Activated CD8-positive, alpha-beta T cell treated with anti-CD3 and anti-CD28 coated beads, Interleukin-2, amount 10 ng/mL, durations not matched to agents 7 days and 5 days (primary cell): Measurements from ENCODE around the gene RAB29. TPM values are rescaled to one million over a fixed set of nuclear protein-coding genes. Genes with fewer than 3 reads are reported as not detected.
"Not testable (repeated sequence)": the region's sequence is repeated elsewhere in the genome, so short reads cannot be mapped to it uniquely, and the experiment has no call there.

Source experiments
- ATAC-seq: fragments of 150-1000 bp; cut with Tn5 transposase; one replicate; pipeline ENCODE4 v1.10.0; 2021; ENCODE audit warnings: moderate library complexity
- CTCF ChIA-PET: fragments of 350-600 bp; sonication (Branson Sonifier 250); formaldehyde crosslinking; loops from one replicate; lab custom pipeline; 2021; ENCODE audit warnings: antibody characterized with exemption; lab: Charles Lee
- POLR2A ChIA-PET: fragments of 350-600 bp; sonication (Branson Sonifier 250); formaldehyde crosslinking; loops from one replicate; lab custom pipeline; 2021; ENCODE audit warnings: antibody characterized with exemption; lab: Charles Lee
- DNase-seq: peaks from one replicate; pipeline ENCODE4 v3.0.0-alpha.2; 2020
- H3K27ac Mint-ChIP-seq: one replicate; pipeline ENCODE4 v1.8.0; 2021; ENCODE audit warnings: mild to moderate bottlenecking, mixed read lengths
- H3K27me3 Mint-ChIP-seq: one replicate; pipeline ENCODE4 v1.8.0; 2021; ENCODE audit warnings: low read depth, mixed read lengths
- H3K36me3 Mint-ChIP-seq: one replicate; pipeline ENCODE4 v1.8.0; 2021; ENCODE audit warnings: low read depth, mixed read lengths
- H3K4me1 Mint-ChIP-seq: one replicate; pipeline ENCODE4 v1.8.0; 2021; ENCODE audit warnings: low read depth, mixed read lengths
- H3K4me3 Mint-ChIP-seq: one replicate; pipeline ENCODE4 v1.8.0; 2021; ENCODE audit warnings: mild to moderate bottlenecking, mixed read lengths
- H3K9me3 Mint-ChIP-seq: one replicate; pipeline ENCODE4 v1.8.0; 2022; ENCODE audit warnings: mixed read lengths; ENCODE audit not compliant: insufficient read depth
- total RNA-seq, 2 experiments: library from RNA; stranded (reverse); gene quantifications; one replicate each; pipeline ENCODE4 v1.2.3, GENCODE V29; 2021

RAB29 gene, protein sequence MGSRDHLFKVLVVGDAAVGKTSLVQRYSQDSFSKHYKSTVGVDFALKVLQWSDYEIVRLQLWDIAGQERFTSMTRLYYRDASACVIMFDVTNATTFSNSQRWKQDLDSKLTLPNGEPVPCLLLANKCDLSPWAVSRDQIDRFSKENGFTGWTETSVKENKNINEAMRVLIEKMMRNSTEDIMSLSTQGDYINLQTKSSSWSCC
- total RNA-seq = 10 to 100 TPM; 42.5 to 42.7 TPM

DNA sequence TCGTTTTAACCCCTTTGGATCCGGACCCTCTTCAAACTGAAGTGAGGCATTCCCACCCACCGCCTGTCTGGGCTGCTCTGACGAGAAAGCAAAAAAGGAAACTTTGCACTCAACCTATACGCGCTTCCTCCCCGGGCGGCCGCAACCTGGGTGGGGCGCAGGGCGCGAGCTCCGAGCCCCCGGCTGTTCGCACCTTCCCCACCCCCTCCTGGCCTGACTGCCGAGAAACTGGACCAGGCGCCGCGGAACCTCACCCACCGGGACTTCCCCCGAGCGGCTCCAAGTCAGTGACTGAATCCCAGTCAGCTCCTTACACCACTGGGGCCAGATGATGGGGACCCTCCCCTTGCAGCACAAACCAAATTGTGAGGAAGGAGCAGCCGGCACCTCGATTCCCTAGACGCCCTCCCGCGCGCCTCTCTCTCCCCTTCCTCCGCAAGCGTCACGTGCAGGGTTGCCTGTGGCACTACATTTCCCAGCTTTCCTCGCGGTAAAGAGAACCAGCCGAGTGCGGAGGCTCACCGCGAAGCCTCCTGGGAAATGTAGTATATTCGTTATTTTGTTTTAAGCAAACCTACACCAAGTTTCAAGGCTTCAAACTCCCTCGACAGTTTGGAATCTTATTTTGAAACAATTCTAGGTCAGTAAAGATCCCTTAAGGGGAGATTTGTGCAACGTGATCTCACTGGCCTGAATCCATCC, at the start of gene RAB29:
Gene RAB29 (minus strand): TSS at position 468 of the 702 bp plus-strand sequence. CDS start 526 bp downstream, outside the sequence.
- H3K4me3 Mint-ChIP-seq = peak within 1 kb of the TSS; percentile 97
- H3K27me3 Mint-ChIP-seq = no peaks in the 10 kb centered on the region
- ChIA-PET CTCF (interaction anchor here (1.0 to 7.0 kb wide), 10 partner anchors 9 to 290 kb away, joined by 3 to 49 read pairs (median 6); partner anchors contain the start of gene NUCKS1), POLR2A (interaction anchor here (0.6 to 2.6 kb wide), 9 partner anchors 13 to 1367 kb away, joined by 3 to 26 read pairs (median 3); partner anchors contain the start of gene NUCKS1)
- no peaks in the 10 kb centered on the region for H3K9me3 Mint-ChIP-seq
- ATAC-seq (peak; percentile 88), DNase-seq (peak; percentile 92)
- peaks cover 56% of the 10 kb centered on the region for H3K4me1 Mint-ChIP-seq
- peaks cover 36% of the 10 kb centered on the region for H3K36me3 Mint-ChIP-seq
- H3K27ac Mint-ChIP-seq = peak within 1 kb of the TSS; percentile 92

DNA sequence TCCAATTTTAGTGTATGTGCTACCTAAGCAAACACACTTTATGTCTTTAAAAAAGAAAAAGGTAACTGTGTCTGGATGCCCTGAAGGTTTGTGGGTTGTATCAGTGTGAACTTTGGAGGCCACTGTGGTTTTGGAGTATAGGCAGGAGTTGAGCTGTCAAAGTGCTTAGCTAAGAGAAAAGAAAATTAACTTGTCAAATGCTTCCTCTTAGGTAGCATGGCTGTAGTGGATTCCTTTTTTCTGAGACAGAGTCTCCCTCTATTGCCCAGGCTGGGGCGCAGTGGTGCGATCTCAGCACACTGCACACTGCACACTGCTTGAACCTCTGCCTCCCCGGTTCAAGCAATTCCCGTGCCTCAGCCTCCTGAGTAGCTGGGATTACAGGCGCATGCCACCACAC, 48.9 kb upstream of the RAB29 start:
- no peak overlapping the region for H3K4me3 Mint-ChIP-seq
- ChIA-PET POLR2A (no interaction called here), CTCF (interaction anchor here (1.1 to 1.2 kb wide), 3 partner anchors 9 to 153 kb away, joined by 3 to 5 read pairs (median 4); no protein-coding TSS in a partner anchor)
- H3K4me1 Mint-ChIP-seq = peaks cover 9% of the 10 kb centered on the region
- H3K36me3 Mint-ChIP-seq = peaks cover 4% of the 10 kb centered on the region
- ATAC-seq = no peak
- no peak for DNase-seq
- peaks cover 3% of the 10 kb centered on the region for H3K9me3 Mint-ChIP-seq
- H3K27ac Mint-ChIP-seq = no peak overlapping the region
- peaks cover 12% of the 10 kb centered on the region for H3K27me3 Mint-ChIP-seq

DNA sequence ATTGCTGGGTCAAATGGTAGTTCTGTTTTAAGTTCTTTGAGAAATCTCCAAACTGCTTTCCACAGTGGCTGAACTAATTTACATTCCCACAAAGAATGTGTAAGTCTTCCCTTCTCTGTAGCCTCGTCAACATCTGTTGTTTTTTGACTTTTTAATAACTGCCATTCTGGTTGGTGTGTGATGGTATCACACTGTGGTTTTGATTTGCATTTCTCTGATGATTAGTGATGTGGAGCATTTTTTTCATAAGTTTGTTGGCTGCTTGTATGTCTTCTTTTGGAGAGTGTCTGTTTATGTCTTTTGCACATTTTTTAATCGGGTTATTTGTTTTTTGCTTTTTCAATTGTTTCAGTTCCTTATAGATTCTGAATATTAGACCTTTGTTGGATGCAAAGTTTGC, 48.0 kb upstream of the RAB29 start:
- CTCF ChIA-PET = interaction anchor here (1.2 kb wide), 1 partner anchor 154 kb away, joined by 3 read pairs; no protein-coding TSS in a partner anchor
- POLR2A ChIA-PET, DNase-seq, H3K4me3 Mint-ChIP-seq, H3K4me1 Mint-ChIP-seq, ATAC-seq, H3K27ac Mint-ChIP-seq, H3K9me3 Mint-ChIP-seq, H3K36me3 Mint-ChIP-seq: not testable (repeated sequence)
- peaks cover 14% of the 10 kb centered on the region for H3K27me3 Mint-ChIP-seq

GRCh38 chr1:205822397-205822796, 47.1 kb upstream of the RAB29 start:
- peaks cover 3% of the 10 kb centered on the region for H3K9me3 Mint-ChIP-seq
- ATAC-seq = no peak
- H3K27me3 Mint-ChIP-seq = peaks cover 14% of the 10 kb centered on the region
- ChIA-PET CTCF (no interaction called here), POLR2A (no interaction called here)
- H3K4me1 Mint-ChIP-seq = peaks cover 9% of the 10 kb centered on the region
- peaks cover 4% of the 10 kb centered on the region for H3K36me3 Mint-ChIP-seq
- no peak overlapping the region for H3K4me3 Mint-ChIP-seq
- no peak overlapping the region for H3K27ac Mint-ChIP-seq
- DNase-seq = no peak

- H3K36me3 Mint-ChIP-seq = no peaks in the 10 kb centered on the region
- H3K4me1 Mint-ChIP-seq = peaks cover 8% of the 10 kb centered on the region
- no peak overlapping the region for H3K27ac Mint-ChIP-seq
- CTCF ChIA-PET = no interaction called here
- no peaks in the 10 kb centered on the region for H3K9me3 Mint-ChIP-seq
- ATAC-seq (no peak), DNase-seq (no peak)
- POLR2A ChIA-PET = no interaction called here
- H3K4me3 Mint-ChIP-seq = no peak overlapping the region
- H3K27me3 Mint-ChIP-seq = peaks cover 17% of the 10 kb centered on the region
Measured at GRCh38 chr1:205817988-205818387, 42.7 kb upstream of the RAB29 start.

DNA sequence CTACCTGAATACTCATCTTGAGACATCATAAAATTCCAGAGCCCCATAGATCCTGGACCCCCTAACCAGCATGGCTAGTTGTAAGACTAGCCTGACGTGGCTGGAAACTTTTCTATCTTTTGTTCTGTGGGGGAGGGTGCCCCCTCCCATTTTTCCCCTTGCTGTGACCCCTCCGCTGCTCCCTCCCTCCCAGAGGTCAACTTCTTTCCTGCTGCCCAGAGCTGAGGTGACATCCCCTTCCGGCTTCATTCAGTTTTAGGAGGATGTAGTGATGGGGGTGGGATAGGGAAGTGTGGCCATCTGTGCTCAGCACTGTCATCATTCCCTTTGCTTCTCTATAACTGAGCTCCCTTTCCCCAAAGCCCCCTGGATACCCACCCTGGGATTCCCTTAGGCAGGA, 42.1 kb upstream of the RAB29 start:
- H3K27me3 Mint-ChIP-seq = peaks cover 17% of the 10 kb centered on the region
- no peaks in the 10 kb centered on the region for H3K36me3 Mint-ChIP-seq
- H3K27ac Mint-ChIP-seq = no peak overlapping the region
- peaks cover 9% of the 10 kb centered on the region for H3K4me1 Mint-ChIP-seq
- ATAC-seq (no peak), DNase-seq (no peak)
- CTCF ChIA-PET = interaction anchor here (0.8 to 1.3 kb wide), 3 partner anchors 25 to 160 kb away, joined by 3 read pairs; no protein-coding TSS in a partner anchor
- no peaks in the 10 kb centered on the region for H3K9me3 Mint-ChIP-seq
- no peak overlapping the region for H3K4me3 Mint-ChIP-seq
- POLR2A ChIA-PET = interaction anchor here (1.0 kb wide), 1 partner anchor 12 kb away, joined by 3 read pairs; no protein-coding TSS in a partner anchor

DNA sequence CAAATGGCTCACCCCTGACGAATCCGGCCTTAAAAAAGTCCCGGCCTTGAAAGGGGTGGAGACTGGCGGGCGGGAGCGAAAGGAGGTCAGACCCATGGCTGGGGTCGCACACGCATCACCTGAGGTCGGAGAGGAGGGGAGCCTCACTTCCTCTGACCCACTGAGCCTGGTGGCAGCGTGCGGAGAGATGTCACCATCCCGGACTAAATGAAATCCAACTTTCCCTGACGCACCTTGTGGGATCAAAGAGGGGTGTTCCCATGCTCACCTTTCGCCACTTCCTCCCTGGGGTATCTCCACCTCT, 38.4 kb upstream of the RAB29 start:
- no peak for ATAC-seq
- no peaks in the 10 kb centered on the region for H3K9me3 Mint-ChIP-seq
- peak overlapping the region; percentile 80 for H3K4me3 Mint-ChIP-seq
- peaks cover 29% of the 10 kb centered on the region for H3K4me1 Mint-ChIP-seq
- ChIA-PET CTCF (interaction anchor here (1.1 to 3.4 kb wide), 4 partner anchors 9 to 222 kb away, joined by 3 to 8 read pairs (median 4); no protein-coding TSS in a partner anchor), POLR2A (interaction anchor here (1.5 kb wide), 1 partner anchor 13 kb away, joined by 3 read pairs; no protein-coding TSS in a partner anchor)
- H3K27me3 Mint-ChIP-seq = peaks cover 7% of the 10 kb centered on the region
- DNase-seq = no peak
- peak overlapping the region; percentile 51 for H3K27ac Mint-ChIP-seq
- H3K36me3 Mint-ChIP-seq = peaks cover 3% of the 10 kb centered on the region

DNA sequence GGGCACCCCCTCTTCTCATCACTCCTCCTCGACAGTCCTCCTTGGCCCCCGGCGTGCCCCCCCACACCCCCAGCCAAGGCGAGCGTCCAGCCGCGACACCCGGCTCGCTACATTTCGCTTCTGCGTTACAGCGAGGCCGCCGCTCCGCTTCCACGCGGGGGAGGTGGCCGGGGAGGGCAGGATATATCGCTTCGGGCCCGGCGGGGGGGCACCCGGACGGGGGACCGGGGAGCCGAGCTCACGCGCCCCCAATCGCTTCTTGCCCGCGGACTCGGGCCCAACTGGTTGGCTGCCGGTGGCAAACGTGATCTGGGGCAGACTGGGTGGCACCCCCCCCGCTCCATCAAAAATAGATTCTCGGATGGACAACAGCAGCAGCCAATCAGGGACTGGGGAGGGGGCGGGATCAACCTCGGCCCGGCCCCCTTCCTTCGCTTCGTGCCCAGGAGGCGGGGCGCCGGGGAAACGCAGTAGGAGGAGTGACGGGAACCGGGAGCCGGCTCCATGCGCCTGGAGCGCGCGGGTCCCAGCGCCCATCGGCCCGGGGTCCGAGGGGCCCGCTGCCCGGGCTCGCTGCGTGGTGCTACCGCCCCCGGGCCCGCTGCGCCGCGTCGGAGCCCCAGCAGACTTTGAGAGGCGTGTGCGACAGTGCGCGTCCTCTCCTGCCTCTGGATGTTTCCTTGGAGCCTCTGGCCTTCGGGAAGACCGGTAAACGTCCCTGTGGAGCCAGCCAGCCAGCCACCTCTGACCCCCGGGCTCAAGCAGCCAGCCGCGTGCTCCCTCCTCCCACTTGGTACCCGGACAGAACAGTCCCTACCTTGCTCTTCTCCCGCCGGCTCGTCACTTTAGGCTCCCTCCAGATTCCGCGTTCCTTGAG, 37.8 kb upstream of the RAB29 start, which contains the start of gene SLC41A1:
Gene SLC41A1 (minus strand): TSS at position 321 of the 877 bp plus-strand sequence. CDS start 2,757 bp downstream, outside the sequence.
- Mint-ChIP-seq H3K4me1 (peaks cover 34% of the 10 kb centered on the region), H3K27ac (peak within 1 kb of the TSS; percentile 74), H3K4me3 (peak within 1 kb of the TSS; percentile 84), H3K9me3 (no peaks in the 10 kb centered on the region), H3K36me3 (peaks cover 5% of the 10 kb centered on the region), H3K27me3 (peaks cover 7% of the 10 kb centered on the region)
- ChIA-PET POLR2A (interaction anchor here (0.6 to 1.5 kb wide), 2 partner anchors 14 to 156 kb away, joined by 3 read pairs; no protein-coding TSS in a partner anchor), CTCF (interaction anchor here (0.6 to 3.4 kb wide), 7 partner anchors 8 to 221 kb away, joined by 3 to 8 read pairs (median 4); no protein-coding TSS in a partner anchor)
- ATAC-seq (peak; percentile 96), DNase-seq (peak; percentile 93)

DNA sequence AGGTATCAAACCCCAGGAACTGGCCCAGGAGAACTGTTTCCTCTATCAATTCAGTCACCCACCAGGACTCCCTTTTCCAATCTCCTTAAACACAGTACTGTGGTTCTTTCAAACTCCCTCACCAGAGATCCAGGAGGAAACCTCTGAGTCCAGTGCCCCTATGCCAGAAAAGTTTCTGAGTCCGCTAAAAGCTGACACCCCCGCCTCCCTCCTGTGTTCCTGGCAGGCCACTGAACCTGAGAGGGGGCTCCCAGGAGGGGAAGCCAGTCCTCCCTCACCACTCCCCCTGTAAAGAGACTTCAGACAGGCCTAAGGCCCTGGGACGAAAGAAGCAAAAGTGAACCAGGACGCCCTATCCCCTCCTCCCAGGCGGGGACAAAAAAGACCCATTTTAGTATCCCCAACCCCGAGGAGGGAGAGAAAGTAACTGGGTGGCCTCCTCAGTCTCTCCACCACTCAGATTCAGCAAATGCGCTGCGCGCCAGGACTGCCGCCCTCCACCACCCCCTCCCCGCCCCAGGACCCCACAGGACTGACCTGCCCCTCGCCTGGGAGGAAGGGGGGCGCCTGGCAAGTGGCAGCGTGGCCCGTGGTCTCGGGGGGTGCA, 37.1 kb upstream of the RAB29 start:
- ATAC-seq (peak; percentile 11), DNase-seq (peak; percentile 31)
- peaks cover 6% of the 10 kb centered on the region for H3K36me3 Mint-ChIP-seq
- H3K27me3 Mint-ChIP-seq = peaks cover 7% of the 10 kb centered on the region
- H3K4me3 Mint-ChIP-seq = peak overlapping the region; percentile 84
- POLR2A ChIA-PET = interaction anchor here (1.0 to 1.5 kb wide), 2 partner anchors 14 to 61 kb away, joined by 3 read pairs; no protein-coding TSS in a partner anchor
- CTCF ChIA-PET = interaction anchor here (0.6 to 3.4 kb wide), 10 partner anchors 8 to 221 kb away, joined by 3 to 8 read pairs (median 4); no protein-coding TSS in a partner anchor
- peak overlapping the region; percentile 74 for H3K27ac Mint-ChIP-seq
- no peaks in the 10 kb centered on the region for H3K9me3 Mint-ChIP-seq
- peaks cover 35% of the 10 kb centered on the region for H3K4me1 Mint-ChIP-seq

GRCh38 chr1:205811660-205812059, 36.4 kb upstream of the RAB29 start:
- Mint-ChIP-seq H3K4me1 (peaks cover 42% of the 10 kb centered on the region), H3K9me3 (no peaks in the 10 kb centered on the region), H3K27me3 (peaks cover 7% of the 10 kb centered on the region), H3K36me3 (peaks cover 10% of the 10 kb centered on the region), H3K27ac (no peak overlapping the region), H3K4me3 (peak overlapping the region; percentile 84)
- ChIA-PET POLR2A (interaction anchor here (1.0 kb wide), 1 partner anchor 61 kb away, joined by 3 read pairs; no protein-coding TSS in a partner anchor), CTCF (interaction anchor here (0.6 to 3.4 kb wide), 13 partner anchors 10 to 220 kb away, joined by 3 to 8 read pairs (median 4); no protein-coding TSS in a partner anchor)
- DNase-seq = no peak
- no peak for ATAC-seq
